Neuronal stem cell (in vitro differentiated cells): Measurements from ENCODE around the gene ATG12. TPM values are rescaled to one million over a fixed set of nuclear protein-coding genes. Genes with fewer than 3 reads are reported as not detected.
A peak's percentile ranks its signal among the peaks of the same experiment; 100 is the strongest.
"Not testable (repeated sequence)": the region's sequence is repeated elsewhere in the genome, so short reads cannot be mapped to it uniquely, and the experiment has no call there.

Source experiments
- DNase-seq: peaks from one replicate; pipeline ENCODE4 v3.0.0-alpha.2; 2013; ENCODE audit warnings: low spot score
- H2AFZ ChIP-seq: one replicate; pipeline ENCODE4 v1.6.1; 2013; ENCODE audit warnings: mild to moderate bottlenecking, low read length, inconsistent platforms
- H2AK5ac ChIP-seq: 2 replicates; pipeline ENCODE4 v1.6.1; 2013; ENCODE audit warnings: low read depth, mild to moderate bottlenecking, inconsistent platforms, low read length, moderate library complexity, mixed read lengths
- H2BK120ac ChIP-seq: 2 replicates; pipeline ENCODE4 v1.6.1; 2013; ENCODE audit warnings: low read depth, mild to moderate bottlenecking, inconsistent platforms, low read length, moderate library complexity, mixed read lengths
- H2BK12ac ChIP-seq: one replicate; pipeline ENCODE4 v1.6.1; 2013; ENCODE audit warnings: low read length, inconsistent platforms
- H2BK15ac ChIP-seq: 2 replicates; pipeline ENCODE4 v1.6.1; 2013; ENCODE audit warnings: mild to moderate bottlenecking, low read length, inconsistent platforms, mixed read lengths
- H2BK5ac ChIP-seq: one replicate; pipeline ENCODE4 v1.6.1; 2013; ENCODE audit warnings: inconsistent platforms, mild to moderate bottlenecking, low read length, moderate library complexity
- H3K14ac ChIP-seq: one replicate; pipeline ENCODE4 v1.6.1; 2013; ENCODE audit warnings: low read length, inconsistent platforms
- H3K18ac ChIP-seq: 2 replicates; pipeline ENCODE4 v1.6.1; 2013; ENCODE audit warnings: low read length, inconsistent platforms
- H3K23ac ChIP-seq: 2 replicates; pipeline ENCODE4 v1.6.1; 2013; ENCODE audit warnings: low read depth, mild to moderate bottlenecking, mixed read lengths, low read length, inconsistent platforms; ENCODE audit not compliant: poor library complexity
- H3K27ac ChIP-seq: replicated peaks from 3 replicates; pipeline ENCODE4 v1.5.1; 2013; ENCODE audit warnings: low read length, inconsistent platforms
- H3K27me3 ChIP-seq, 3 experiments: 2 replicates each; pipeline ENCODE4 v1.6.1; 2013; ENCODE audit warnings: low read length in 3 of 3, mild to moderate bottlenecking in 2 of 3, inconsistent platforms in 1 of 3, low read depth in 1 of 3, mixed read lengths in 1 of 3, moderate library complexity in 1 of 3; ENCODE audit not compliant: control insufficient read depth in 3 of 3, insufficient read depth in 3 of 3
- H3K36me3 ChIP-seq, 2 donors: replicated peaks in 1 of 2; 2 replicates each; pipeline ENCODE4 v1.6.1; 2013; ENCODE audit warnings: low read length in 2 of 2; ENCODE audit not compliant: control insufficient read depth in 2 of 2, insufficient read depth in 2 of 2
- H3K4ac ChIP-seq: 2 replicates; pipeline ENCODE4 v1.6.1; 2013; ENCODE audit warnings: inconsistent platforms, mild to moderate bottlenecking, low read length, moderate library complexity
- H3K4me1 ChIP-seq, 2 donors: 1 replicate in 1 of 2; 2 replicates in 1 of 2; pipeline ENCODE4 v1.6.1; 2013; ENCODE audit warnings: low read length in 2 of 2, low read depth in 1 of 2; ENCODE audit not compliant: control insufficient read depth in 2 of 2, insufficient read depth in 1 of 2
- H3K4me2 ChIP-seq: one replicate; pipeline ENCODE4 v1.6.1; 2013; ENCODE audit warnings: mild to moderate bottlenecking, low read length, inconsistent platforms; ENCODE audit not compliant: insufficient read depth, poor library complexity, severe bottlenecking
- H3K4me3 ChIP-seq, 2 donors: 2 replicates each; pipeline ENCODE4 v1.5.1; 2013; ENCODE audit warnings: low read length in 2 of 2, mild to moderate bottlenecking in 2 of 2, inconsistent platforms in 1 of 2, moderate library complexity in 1 of 2
- H3K79me1 ChIP-seq: one replicate; pipeline ENCODE4 v1.6.1; 2013; ENCODE audit warnings: low read depth, mild to moderate bottlenecking, inconsistent platforms, low read length, moderate library complexity
- H3K9ac ChIP-seq: one replicate; pipeline ENCODE4 v1.6.1; 2013; ENCODE audit warnings: mild to moderate bottlenecking, low read depth, low read length, inconsistent platforms; ENCODE audit not compliant: poor library complexity
- H3K9me3 ChIP-seq, 2 donors: replicated peaks in 1 of 2; 2 replicates each; pipeline versions ENCODE3 to v1.6.1; 2013; ENCODE audit warnings: low read length in 2 of 2, mild to moderate bottlenecking in 2 of 2, inconsistent platforms in 1 of 2, low read depth in 1 of 2, mixed read lengths in 1 of 2, moderate library complexity in 1 of 2; ENCODE audit not compliant: control insufficient read depth in 2 of 2, insufficient read depth in 1 of 2
- H4K8ac ChIP-seq: one replicate; pipeline ENCODE4 v1.6.1; 2013; ENCODE audit warnings: low read depth, mild to moderate bottlenecking, inconsistent platforms, low read length, moderate library complexity
- H4K91ac ChIP-seq: one replicate; pipeline ENCODE4 v1.6.1; 2013; ENCODE audit warnings: low read length, low read depth, mild to moderate bottlenecking, inconsistent platforms; ENCODE audit not compliant: poor library complexity
- WGBS, 2 donors: extraction: QIAGEN DNeasy Blood & Tissue Kit; methylation state at CpG; one replicate each; pipeline ENCODE4 v1.1.7; 2013; ENCODE audit warnings: missing lambda C conversion rate in 2 of 2, mixed read lengths in 1 of 2; ENCODE audit not compliant: insufficient read length in 2 of 2, insufficient replicate concordance in 1 of 2; ENCODE audit errors: extremely low coverage in 2 of 2; 5-methylcytosine and 5-hydroxymethylcytosine counted together
- polyA plus RNA-seq, 2 experiments: library from polyadenylated mRNA; stranded (reverse); fragments of 200-250 nt; gene quantifications; one replicate each; pipeline ENCODE4 v1.2.3, GENCODE V29; 2013

ATG12 gene
- polyA plus RNA-seq (2013, experiment 1 of 2) = 44.8 TPM
- 41.8 TPM for polyA plus RNA-seq (2013, experiment 2 of 2)

DNA sequence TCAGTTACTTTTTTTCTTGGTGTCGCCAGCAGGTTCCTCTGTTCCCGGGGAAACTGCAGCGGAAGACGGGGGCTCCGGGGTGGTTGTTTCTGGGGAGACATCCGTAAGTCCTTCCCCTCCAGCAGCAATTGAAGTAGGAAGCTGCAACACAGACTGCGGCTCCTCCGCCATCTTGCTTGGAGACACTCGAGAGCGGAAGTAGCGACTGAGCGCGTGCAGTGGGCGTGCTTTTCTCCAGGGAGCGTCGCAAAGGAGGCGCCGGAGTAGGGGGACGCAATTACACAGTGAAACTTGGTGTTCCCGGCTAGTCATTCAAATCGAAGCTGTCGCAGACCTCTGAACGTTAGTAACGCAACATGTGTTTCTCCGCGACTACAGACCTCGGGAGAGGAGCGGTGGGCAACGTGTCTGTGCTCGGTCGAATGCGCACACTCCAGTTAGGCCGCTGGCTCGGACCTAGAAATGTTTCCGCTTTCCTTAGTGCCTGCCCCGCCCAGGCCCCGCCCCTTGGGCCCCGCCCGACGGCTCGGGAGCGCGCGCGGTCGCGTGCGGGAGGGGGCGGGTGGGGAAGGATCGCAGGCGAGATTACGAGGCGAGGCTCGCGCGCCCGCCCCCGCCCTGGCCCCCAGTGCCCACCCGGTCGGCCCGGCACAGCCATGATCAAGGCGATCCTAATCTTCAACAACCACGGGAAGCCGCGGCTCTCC lies at the start of gene ATG12, which contains the start of gene AP3S1:
Gene ATG12 (minus strand): TSS at position 184 of the 707 bp plus-strand sequence. CDS start 13 bp downstream, at position 171.
Gene AP3S1 (plus strand): TSS at position 554 of the 707 bp plus-strand sequence. CDS start 103 bp downstream, at position 657.
- Histone ChIP-seq H3K36me3 (peaks cover 2 to 23% of the 10 kb centered on the region in 2 donors), H3K9me3 (no peaks in the 10 kb centered on the region)
- no CpG with 5 or more reads among the region's 65 CpGs for WGBS, 2 donors

DNA sequence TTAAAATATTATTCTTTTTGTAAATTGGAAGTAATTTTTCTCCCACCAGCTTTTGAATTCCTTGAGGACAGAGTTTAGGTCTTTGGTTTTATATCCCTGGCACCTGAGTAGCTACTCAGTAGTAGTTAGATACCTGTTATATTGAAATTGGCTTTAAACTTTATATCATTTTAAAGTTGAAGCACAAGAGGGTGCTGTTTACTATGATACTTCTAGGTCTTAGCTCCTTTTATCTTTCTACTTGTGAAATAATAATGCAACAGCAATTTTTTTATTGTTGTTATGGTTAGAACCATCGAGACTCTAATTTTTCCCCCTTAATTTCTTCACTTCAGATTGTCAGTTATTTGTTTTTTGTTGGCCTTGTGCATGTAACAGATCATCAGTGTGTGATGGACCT lies 46.7 kb upstream of the ATG12 start:
- Histone ChIP-seq H4K91ac (no peak overlapping the region), H3K9ac (no peak overlapping the region), H3K9me3 (no peaks in the 10 kb centered on the region), H3K4ac (no peak overlapping the region), H2BK120ac (no peak overlapping the region), H3K4me2 (no peak overlapping the region), H2AK5ac (no peak overlapping the region), H3K79me1 (no peaks in the 10 kb centered on the region), H2BK5ac (no peak overlapping the region), H3K36me3 (peaks cover 0 to 5% of the 10 kb centered on the region in 2 donors), H2BK15ac (no peak overlapping the region), H2BK12ac (no peak overlapping the region), H3K18ac (no peak overlapping the region), H4K8ac (no peak overlapping the region), H3K4me3 (no peak overlapping the region), H3K4me1 (no peaks in the 10 kb centered on the region), H3K27me3 (no peaks in the 10 kb centered on the region), H2AFZ (no peak overlapping the region), H3K14ac (no peak overlapping the region), H3K23ac (no peak overlapping the region), H3K27ac (no peak overlapping the region)
- DNase-seq = no peak
- WGBS, 2 donors = no CpG with 5 or more reads among the region's 1 CpG

More for the DNA sequence above, at the start of gene ATG12, which contains the start of gene AP3S1:
- no peak within 1 kb of the TSS for H2AK5ac ChIP-seq
- H3K4me1 ChIP-seq = peaks cover 2 to 6% of the 10 kb centered on the region in 2 donors
- H2BK5ac ChIP-seq = no peak within 1 kb of the TSS
- peak within 1 kb of the TSS; percentile 96 for H3K18ac ChIP-seq
- H4K8ac ChIP-seq = no peak within 1 kb of the TSS
- peak; percentile 89 for DNase-seq
- H3K27ac ChIP-seq = peak within 1 kb of the TSS; percentile 86
- H3K4ac ChIP-seq = no peak within 1 kb of the TSS
- H2BK15ac ChIP-seq = peak within 1 kb of the TSS; percentile 85
- no peaks in the 10 kb centered on the region for H3K27me3 ChIP-seq
- peak within 1 kb of the TSS; percentile 90 for H3K9ac ChIP-seq
- H3K23ac ChIP-seq = peak within 1 kb of the TSS; percentile 95
- peak within 1 kb of the TSS; percentile 56 for H3K14ac ChIP-seq
- H3K4me2 ChIP-seq = peak within 1 kb of the TSS; percentile 59
- H2BK12ac ChIP-seq = no peak within 1 kb of the TSS
- peak within 1 kb of the TSS; percentile 81 for H2BK120ac ChIP-seq
- H2AFZ ChIP-seq = peak within 1 kb of the TSS; percentile 87
- H3K79me1 ChIP-seq = no peaks in the 10 kb centered on the region
- no peak within 1 kb of the TSS for H4K91ac ChIP-seq
- peak within 1 kb of the TSS; percentile 64 to 96 for H3K4me3 ChIP-seq

DNA sequence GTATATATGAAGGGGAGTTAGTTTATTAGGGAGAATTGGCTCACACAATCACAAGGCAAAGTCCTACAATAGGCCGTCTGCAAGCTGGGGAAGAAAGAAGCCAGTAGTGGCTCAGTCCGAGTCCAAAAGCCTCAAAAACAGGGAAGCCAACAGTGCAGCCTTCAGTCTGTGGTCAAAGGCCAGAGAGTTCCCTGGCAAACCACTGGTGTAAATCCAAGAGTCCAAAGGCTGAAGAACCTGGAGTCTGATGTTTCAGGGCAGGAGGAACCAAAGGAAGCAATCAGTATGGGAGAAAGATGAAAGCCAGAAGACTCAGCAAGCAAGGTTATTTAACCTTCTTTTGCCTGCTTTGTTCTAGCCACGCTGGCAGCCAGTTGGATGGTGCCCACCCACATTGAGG lies 43.8 kb upstream of the ATG12 start:
- H2AFZ ChIP-seq, H2AK5ac ChIP-seq, H3K36me3 ChIP-seq, H3K14ac ChIP-seq, H2BK5ac ChIP-seq, H3K4me3 ChIP-seq, H3K79me1 ChIP-seq, H3K27me3 ChIP-seq, H3K23ac ChIP-seq, H3K9ac ChIP-seq, H2BK15ac ChIP-seq, H4K8ac ChIP-seq, H3K4me1 ChIP-seq, H2BK12ac ChIP-seq, H3K18ac ChIP-seq, H3K4ac ChIP-seq, H3K9me3 ChIP-seq, H3K4me2 ChIP-seq, H3K27ac ChIP-seq, H4K91ac ChIP-seq, DNase-seq, H2BK120ac ChIP-seq: not testable (repeated sequence)
- no CpG with 5 or more reads among the region's 3 CpGs for WGBS, 2 donors

DNA sequence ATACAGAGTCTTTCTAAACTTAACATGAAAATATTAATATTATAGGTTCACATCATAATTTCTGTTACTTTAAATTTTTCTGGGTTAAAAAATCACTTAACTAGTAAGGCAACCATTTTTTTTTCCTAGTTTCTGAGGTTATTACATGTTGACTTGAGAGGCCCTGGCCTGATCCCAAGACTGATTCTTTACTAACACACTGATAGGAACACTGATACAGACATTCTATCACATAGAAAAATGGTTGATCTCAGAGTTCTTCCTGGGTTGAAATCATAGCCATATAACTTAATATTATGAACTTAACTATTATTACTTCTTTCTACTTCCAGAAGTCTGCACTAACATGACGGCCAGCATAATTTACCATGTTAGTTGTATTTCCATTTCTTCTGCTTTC lies 43.3 kb upstream of the ATG12 start:
- H2BK120ac ChIP-seq = no peak overlapping the region
- no peaks in the 10 kb centered on the region for H3K9me3 ChIP-seq
- H3K27me3 ChIP-seq = no peaks in the 10 kb centered on the region
- no peak overlapping the region for H3K4me2 ChIP-seq
- H3K36me3 ChIP-seq = peaks cover 0 to 5% of the 10 kb centered on the region in 2 donors
- H3K79me1 ChIP-seq = no peaks in the 10 kb centered on the region
- H4K8ac ChIP-seq = no peak overlapping the region
- H2BK15ac ChIP-seq = no peak overlapping the region
- H2BK12ac ChIP-seq = no peak overlapping the region
- no peak overlapping the region for H2AK5ac ChIP-seq
- no peak overlapping the region for H2BK5ac ChIP-seq
- H3K18ac ChIP-seq = no peak overlapping the region
- DNase-seq = no peak
- H3K4ac ChIP-seq = no peak overlapping the region
- H3K9ac ChIP-seq = no peak overlapping the region
- H3K23ac ChIP-seq = no peak overlapping the region
- no peak overlapping the region for H2AFZ ChIP-seq
- WGBS, 2 donors = no CpG with 5 or more reads among the region's 1 CpG
- H3K4me3 ChIP-seq = no peak overlapping the region
- H3K4me1 ChIP-seq = no peaks in the 10 kb centered on the region
- H4K91ac ChIP-seq = no peak overlapping the region
- no peak overlapping the region for H3K27ac ChIP-seq
- no peak overlapping the region for H3K14ac ChIP-seq
